ENCODE data around the gene LONP1. TPM values are rescaled to one million over a fixed set of nuclear protein-coding genes. Genes with fewer than 3 reads are reported as not detected.

LONP1 gene
- polyA plus RNA-seq, 3 donors: 40.7 to 67.1 (median 45.2) TPM

DNA sequence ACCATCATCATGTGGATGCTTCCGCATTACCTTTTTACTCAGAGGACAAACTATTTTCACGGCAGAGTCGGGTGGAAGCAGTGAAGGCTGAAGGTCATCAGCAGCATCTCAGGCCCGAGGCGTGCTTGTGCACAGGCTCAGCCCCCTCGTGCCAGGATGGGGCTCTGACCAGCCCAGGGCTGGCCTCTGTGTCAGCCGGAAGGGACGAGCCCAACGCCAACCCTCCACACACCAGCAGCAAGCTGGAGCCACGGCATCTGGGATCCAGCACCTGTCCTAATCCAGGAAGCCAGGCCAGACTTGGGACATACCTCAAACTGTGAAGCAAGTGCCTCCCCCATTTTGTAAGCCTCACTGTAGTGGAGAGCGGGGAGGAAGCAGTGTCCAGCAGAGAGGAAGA is 50.7 kb downstream of the LONP1 start:
- WGBS, 3 donors: 68 to 86% (median 76%) methylated on average over 11 of the region's 11 CpGs
- no peak overlapping the region for H3K27ac ChIP-seq (ENCODE audit: low read depth, low read length)

DNA sequence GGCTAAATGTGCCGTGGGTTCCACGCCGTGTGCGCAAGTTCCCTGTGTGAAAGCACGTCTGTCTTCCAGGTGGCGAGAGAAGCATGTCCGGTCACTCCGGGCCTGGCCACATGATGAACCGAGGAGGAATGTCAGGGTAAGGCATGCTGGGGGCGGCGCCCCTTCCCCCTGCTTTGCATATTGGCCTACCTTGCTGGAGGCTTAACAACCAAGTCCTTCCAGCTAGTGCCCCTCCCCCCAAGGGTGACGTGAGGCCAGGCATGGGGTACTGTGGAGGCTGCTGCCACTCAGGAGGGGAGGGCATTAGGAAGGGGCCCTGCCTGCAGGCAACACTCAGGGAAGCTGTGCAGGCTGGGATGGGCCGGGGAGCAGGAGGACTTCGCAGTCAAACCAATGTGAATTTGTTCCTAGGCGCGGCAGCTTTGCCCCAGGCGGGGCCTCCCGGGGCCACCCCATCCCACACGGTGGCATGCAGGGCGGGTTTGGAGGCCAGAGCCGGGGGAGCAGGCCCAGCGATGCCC is 52.1 kb downstream of the LONP1 start:
- WGBS, 3 donors: 85 to 90% (median 88%) methylated on average over 22 of the region's 22 CpGs
- no peak overlapping the region for H3K27ac ChIP-seq (ENCODE audit: low read depth, low read length)

DNA sequence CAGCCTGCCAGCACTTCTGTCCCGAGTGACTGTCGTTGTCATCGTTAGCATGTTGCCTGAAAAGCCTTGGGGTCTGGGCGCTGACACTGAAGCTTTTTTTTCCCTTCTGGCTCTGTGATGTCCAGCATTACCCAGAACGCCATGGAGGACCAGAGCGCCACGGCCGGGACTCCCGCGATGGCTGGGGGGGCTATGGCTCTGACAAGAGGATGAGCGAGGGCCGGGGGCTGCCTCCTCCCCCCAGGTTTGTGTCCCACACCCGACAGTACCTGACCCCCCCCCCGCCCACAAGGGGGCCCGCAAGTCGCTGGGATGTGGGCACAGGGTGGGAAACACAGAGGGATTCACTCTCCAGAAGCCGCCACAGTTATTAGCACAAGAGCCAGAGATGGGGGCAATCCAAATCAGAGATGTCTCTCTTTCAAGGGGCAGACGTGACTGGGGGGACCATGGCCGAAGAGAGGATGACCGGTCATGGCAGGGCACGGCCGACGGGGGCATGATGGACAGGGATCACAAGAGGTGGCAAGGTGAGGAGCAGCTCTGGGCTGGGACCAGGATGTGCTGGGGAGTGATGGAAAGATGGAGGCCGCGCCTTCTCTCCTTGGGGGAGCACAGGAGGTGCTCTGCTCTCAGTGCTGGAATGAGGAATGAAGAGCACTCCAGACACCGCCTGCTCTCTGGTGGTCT is 52.9 kb downstream of the LONP1 start:
- 88 to 93% (median 90%) methylated on average over 26 of the region's 26 CpGs for WGBS, 3 donors
- no peak overlapping the region for H3K27ac ChIP-seq (ENCODE audit: low read depth, low read length)

DNA sequence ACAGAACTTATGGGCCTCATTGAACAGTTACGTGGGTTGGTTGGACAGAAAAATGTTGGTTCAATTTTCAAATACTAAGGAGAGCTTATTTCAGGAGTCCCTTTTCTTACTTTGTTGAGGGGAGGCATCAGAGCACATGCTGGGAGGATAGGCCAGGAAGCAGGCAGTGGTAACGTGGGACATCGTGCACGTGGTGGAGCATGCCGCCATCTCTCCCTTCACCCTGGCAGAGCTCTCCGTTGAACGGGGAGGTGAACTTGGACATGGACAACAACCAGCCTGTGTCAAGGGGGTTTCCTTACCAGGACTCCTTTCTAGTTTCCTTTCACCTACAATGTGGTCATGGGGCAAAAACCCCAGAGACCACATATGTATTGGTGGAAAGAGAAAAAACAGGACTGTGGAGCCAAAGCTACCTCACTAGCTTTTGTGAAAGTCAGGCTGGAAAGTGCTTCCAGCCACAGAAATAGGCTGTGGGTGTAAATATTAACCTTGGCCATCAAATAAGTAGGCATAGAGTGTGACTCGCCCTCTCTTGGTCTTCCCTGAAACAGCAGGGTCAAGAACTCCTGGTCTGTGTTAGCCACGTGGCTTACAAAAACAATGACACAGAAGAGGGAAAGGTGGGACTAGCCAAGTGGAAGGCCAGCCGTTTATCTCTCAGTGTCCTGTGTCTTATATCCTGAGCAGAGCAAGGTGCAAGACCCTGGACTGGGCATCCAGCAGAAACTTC is 54.0 kb downstream of the LONP1 start:
- H3K27ac ChIP-seq (ENCODE audit: low read depth, low read length): no peak overlapping the region
- WGBS, 3 donors: 66 to 82% (median 82%) methylated on average over 10 of the region's 10 CpGs

DNA sequence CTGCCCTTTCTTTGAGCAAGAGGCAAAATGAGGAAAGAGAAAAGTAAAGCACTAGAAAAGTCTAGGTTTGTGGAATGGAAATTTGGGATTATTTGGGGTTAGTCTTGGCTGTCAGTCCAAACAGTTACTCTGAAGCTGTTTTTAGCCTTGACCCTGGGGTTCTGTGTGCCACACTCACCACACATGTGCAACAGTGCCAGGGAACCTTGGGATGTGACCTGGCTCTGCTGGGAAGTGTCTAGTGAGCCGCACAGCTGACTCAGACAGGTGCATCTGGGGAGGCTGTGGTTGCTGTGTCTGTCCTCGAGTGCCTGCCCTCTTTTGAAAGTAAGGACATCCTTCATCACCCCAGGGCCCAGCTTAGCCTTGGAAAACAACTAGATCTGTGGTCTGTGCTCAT is 55.4 kb downstream of the LONP1 start:
- H3K27ac ChIP-seq (ENCODE audit: low read depth, low read length): no peak overlapping the region
- 89 to 95% (median 92%) methylated on average over 2 of the region's 2 CpGs for WGBS, 3 donors

DNA sequence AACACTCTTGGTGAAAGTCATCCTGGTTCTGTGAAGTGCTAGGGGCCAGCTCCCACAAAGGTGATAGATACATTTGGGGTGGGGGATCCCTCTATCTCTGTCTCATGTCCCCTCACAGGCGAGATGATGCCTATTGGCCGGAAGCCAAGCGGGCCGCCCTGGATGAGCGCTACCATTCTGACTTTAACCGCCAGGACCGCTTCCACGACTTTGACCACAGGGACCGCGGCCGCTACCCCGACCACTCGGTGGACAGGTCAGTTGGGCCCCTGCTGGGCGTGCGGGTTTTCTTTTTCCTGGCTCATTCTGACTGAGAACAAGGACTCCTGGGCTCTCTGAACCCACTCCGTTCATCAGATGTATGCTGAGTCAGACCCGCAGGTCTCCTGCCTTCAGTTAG is 56.0 kb downstream of the LONP1 start:
- H3K27ac ChIP-seq (ENCODE audit: low read depth, low read length): no peak overlapping the region
- 94 to 97% (median 94%) methylated on average over 15 to 17 of the region's 17 CpGs for WGBS, 3 donors

DNA sequence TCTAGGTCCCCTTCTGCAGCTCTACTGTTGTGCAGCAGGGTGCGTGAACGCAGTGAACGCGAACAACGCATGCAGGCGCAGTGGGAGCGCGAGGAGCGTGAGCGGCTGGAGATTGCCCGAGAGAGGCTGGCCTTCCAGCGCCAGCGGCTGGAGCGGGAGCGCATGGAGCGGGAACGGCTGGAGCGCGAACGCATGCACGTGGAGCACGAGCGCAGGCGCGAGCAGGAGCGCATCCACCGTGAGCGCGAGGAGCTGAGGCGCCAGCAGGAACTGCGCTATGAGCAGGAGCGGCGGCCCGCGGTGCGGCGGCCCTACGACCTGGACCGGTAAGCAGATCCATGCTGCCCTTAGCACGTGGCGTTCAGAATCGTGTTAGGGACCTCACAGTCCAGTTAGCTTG is 58.5 kb downstream of the LONP1 start:
- WGBS, 3 donors: 97 to 99% (median 98%) methylated on average over 42 of the region's 42 CpGs
- H3K27ac ChIP-seq (ENCODE audit: low read depth, low read length): no peak overlapping the region

DNA sequence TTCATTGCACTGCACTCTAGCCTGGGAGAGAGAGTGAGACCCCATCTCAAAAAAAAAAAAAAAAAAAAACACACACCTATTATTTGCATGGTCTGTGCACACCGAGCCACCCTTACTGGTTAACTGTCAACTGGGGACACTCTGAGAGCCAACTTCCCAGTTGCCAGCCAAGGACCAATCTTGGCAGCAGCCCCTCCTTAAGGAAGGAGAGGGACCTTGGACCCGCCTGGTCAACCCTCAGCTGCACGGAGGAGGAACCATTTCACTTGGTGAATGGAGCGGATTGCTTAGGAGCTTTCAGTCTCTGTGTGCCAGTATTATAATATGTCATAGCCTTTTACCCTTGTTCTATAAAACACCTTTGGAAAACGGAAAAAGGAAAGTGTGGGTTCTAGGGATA is 64.5 kb downstream of the LONP1 start:
- 46 to 81% (median 73%) methylated on average over 5 of the region's 5 CpGs for WGBS, 3 donors
- no peak overlapping the region for H3K27ac ChIP-seq (ENCODE audit: low read depth, low read length)

DNA sequence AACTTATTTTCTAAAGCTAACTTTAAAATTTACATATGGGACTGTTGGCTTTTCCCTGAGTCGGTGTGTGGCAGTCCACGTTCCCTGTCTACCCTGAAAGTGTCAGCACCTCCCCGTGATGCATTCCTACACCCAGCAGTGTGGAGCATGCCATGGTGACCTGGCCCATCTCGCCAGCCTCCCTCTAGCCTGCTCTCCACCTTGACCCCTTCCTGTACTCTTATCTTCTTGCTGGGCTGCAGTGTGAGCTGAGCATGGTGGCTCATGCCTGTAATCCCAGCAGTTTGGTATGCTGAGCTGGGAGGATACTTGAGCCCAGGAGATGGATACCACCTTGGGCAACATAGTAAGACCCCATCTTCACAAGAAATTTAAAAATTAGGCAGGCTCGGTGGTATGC is 65.0 kb downstream of the LONP1 start:
- H3K27ac ChIP-seq (ENCODE audit: low read depth, low read length): no peak overlapping the region
- WGBS, 3 donors: 82 to 96% (median 94%) methylated on average over 5 of the region's 5 CpGs

DNA sequence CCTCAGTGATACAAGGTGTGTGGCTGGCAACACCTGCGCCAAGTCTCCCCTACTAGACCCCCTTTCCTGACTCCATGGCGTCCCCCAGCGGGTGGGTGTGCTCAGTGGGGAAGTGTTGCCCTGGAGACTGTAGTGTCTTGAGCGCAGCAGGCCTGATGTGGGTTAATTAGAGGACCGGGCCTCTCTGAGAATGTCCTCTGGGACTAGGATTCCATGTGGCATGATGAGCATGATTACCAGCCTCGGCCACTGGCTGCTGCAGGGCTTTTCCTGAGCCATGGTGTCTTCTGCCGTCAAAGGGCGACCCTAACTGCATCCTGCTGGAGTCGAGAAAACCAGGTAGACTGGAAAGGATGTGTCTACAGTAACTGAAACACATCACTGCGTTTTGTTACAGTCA is 67.7 kb downstream of the LONP1 start:
- 87 to 91% (median 90%) methylated on average over 10 of the region's 10 CpGs for WGBS, 3 donors
- no peak overlapping the region for H3K27ac ChIP-seq (ENCODE audit: low read depth, low read length)

DNA sequence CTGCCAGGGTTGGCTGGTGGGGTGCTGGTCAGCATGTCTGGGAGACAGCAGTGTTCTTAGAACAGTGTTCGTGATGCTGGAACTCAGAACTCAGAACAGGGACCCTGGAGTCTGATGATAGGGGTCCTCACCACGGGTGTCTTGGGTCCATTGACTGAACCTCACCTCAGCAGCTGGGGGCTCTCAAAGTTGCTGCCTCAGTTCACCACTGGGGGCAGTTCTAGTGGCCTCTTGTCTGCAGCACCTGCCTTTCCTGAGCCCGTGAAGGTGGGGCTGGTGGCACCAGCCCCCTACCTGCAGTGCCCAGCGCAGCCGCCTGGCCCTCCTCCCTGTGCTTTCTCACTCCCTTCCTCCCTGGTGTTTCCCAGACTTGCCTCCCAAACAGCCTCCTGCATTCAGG is 68.6 kb downstream of the LONP1 start:
- WGBS, 3 donors: 94 to 97% (median 95%) methylated on average over 5 of the region's 5 CpGs
- no peak overlapping the region for H3K27ac ChIP-seq (ENCODE audit: low read depth, low read length)

DNA sequence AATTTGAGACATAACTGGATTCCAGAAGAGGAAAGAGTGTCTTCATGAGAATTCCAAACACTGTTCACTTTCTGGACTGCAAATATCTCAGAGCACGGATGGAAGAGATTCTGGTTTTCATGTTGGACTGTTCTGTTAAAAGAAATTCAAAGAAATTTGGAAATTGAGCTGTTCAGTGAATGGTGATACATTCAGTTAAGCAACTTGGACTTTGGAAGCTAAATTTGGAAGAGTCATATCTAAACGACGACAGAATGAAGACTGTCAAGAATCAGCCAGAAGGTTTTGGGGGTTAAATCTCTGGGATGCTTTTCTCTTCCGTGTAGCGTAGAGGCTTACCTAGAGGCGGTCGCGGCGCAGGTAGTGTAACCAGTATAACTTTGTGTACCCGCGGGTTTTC is 71.5 kb downstream of the LONP1 start:
- H3K27ac ChIP-seq (ENCODE audit: low read depth, low read length): no peak overlapping the region
- WGBS, 3 donors: 90 to 94% (median 93%) methylated on average over 9 to 11 of the region's 11 CpGs

DNA sequence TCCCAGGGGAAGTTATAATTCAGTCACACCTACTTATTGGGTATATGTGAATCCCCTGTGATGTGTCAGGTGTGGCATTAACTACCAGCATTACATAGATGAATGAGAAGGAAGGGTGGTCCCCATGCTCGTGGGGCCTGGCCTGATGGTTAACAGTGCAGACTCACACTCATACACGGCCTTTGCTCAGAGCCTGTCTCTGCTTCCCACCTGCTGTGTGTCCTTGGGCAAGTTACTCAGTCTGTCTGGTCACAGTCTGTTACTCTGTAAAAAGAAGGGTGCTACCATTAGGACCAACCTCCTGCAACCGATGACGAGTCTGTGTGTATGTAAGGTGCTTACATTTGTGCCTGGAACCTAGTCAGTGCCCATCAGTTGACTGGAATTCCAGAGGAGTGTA is 73.2 kb downstream of the LONP1 start:
- H3K27ac ChIP-seq (ENCODE audit: low read depth, low read length): no peak overlapping the region
- 91 to 95% (median 92%) methylated on average over 4 of the region's 4 CpGs for WGBS, 3 donors

DNA sequence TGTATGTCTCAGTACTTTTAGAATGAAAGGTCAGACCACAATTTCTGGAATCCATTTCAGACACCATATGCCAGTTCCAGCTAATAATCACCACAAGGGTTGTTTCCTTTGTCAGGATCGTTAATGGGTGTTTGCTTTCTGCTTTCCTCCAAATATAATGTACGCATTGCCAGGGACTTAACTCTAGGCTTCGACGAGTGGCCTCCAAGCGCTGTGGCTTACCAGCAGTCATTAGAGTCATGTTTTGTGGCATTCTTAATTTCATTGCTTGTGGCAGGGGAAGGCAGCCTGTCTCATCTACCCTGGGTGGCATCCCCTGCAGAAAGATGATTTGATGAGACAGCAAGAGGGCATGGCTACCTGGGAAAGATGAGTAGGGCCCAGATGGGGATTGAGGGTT is 74.5 kb downstream of the LONP1 start:
- H3K27ac ChIP-seq (ENCODE audit: low read depth, low read length): no peak overlapping the region
- WGBS, 3 donors: 65 to 89% (median 87%) methylated on average over 5 of the region's 5 CpGs

DNA sequence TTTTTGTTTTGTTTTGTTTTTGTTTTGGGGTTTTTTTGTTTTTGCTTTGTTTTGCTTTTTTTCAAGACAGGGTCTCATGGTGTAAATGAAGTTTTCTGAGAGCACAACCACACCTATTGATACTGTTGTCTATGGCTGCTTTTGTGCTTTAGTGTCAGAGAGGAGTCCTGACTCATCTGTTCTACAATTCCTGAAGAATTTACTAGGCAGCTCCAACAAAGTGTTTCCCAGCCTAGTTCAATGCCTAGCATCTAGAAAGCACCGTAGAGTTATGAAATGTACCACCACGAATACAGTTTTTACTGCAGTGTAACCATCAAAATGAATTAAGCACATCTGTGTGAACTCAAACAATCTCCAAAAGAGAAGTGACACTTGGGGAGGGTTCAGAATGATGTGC is 75.9 kb downstream of the LONP1 start:
- WGBS, 3 donors: 87 to 89% (median 89%) methylated on average over 2 of the region's 2 CpGs

DNA sequence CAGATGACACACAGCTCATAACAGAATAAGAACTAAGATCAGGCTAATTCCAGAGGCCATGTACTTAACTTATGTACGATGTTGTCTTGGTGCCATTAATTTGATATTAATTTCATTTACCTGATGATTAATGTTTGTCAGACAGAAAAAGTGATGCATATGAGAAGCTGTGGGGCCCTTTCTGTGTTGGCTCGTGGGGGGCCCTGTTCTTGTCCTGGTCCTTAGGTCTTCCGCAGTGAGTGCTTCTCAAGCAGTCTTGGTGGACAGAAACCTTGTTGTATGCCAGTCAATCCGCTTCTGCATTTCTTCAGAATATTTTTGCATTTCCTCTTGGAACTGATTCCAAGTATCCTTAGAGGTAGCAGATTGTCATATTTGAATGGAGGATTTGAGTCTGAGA is 76.9 kb downstream of the LONP1 start:
- WGBS, 3 donors: 79 to 91% (median 90%) methylated on average over 4 of the region's 4 CpGs
- H3K27ac ChIP-seq (ENCODE audit: low read depth, low read length): no peak overlapping the region

More for the DNA sequence above, 75.9 kb downstream of the LONP1 start:
- no peak overlapping the region for H3K27ac ChIP-seq (ENCODE audit: low read depth, low read length)

DNA sequence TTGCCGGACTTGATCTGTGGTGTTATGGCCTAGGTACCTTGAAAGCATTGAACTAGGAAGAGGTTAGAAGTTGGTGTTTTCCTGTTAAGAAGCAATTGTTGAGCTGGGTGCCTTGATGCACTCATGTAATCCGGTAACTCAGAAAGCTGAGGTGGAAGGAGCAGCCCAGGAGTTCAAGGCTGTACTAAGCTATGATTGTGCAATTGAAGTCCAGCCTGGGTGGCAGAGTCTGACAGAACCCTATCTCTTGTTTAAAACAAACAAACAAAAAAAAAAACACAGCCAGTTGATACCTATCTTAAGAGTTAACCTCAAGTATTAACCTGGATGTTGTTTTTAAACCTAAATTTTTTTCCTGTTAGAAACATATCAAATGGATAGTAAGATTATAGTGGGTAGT is 77.7 kb downstream of the LONP1 start:
- H3K27ac ChIP-seq (ENCODE audit: low read depth, low read length): no peak overlapping the region
- 65 to 86% (median 82%) methylated on average over 2 of the region's 2 CpGs for WGBS, 3 donors

All from adipose tissue (tissue), 3 donors.